PC-9 (cell line): ENCODE results near the gene CRYBB2.

ENCODE experiments used
- CTCF ChIP-seq: fragments of 200-600 bp; sonication (generic); conservative IDR thresholded peaks from 2 replicates; pipeline ENCODE4 v1.6.1; 2017; ENCODE audit warnings: mixed run types, antibody characterized with exemption, mild to moderate bottlenecking, moderate library complexity
- EZH2 ChIP-seq: fragments of 200-600 bp; sonication (generic); IDR thresholded peaks from 2 replicates; pipeline ENCODE4 v1.8.0; 2017; ENCODE audit warnings: antibody characterized with exemption, low read depth

- TF ChIP-seq CTCF: no peak
- no peak for TF ChIP-seq EZH2
Observed at GRCh38 chr22:25219948-25220442, 556 bp downstream of the CRYBB2 start.
